GM18526 (cell line): ENCODE measurements around the gene LRTM2.

Experiments
- POLR2A ChIP-seq: IDR thresholded peaks from 3 replicates; pipeline ENCODE4 v1.6.1; 2011; ENCODE audit not compliant: insufficient read length; ENCODE audit errors: extremely low read depth

The LRTM2 gene

DNA sequence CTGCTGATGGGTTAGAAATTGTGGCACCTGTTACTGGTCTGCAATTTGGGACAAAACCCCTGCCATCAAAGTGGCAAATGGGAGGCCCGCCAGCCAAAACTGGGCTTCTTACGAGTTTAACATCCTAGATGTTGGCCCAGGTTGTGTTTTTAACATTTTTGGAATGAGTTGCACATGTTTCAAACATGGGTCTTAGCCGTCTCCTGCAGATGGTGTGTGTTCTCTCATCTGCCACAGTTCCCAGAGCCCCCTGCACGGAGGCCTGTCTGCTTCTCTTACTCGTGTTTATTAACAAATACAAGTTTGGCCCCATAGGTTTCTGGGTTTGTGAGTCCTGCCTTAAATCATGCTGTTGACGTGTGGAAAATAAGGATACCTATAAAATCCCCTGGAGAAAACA, 51.6 kb downstream of the LRTM2 start:
- TF ChIP-seq POLR2A = no peak

GRCh38 chr12:1872448-1872847, 52.1 kb downstream of the LRTM2 start:
- TF ChIP-seq POLR2A = no peak

- TF ChIP-seq POLR2A = no peak
These were observed 53.5 kb downstream of the LRTM2 start for GRCh38 chr12:1873531-1874510.

- no peak for TF ChIP-seq POLR2A
These were observed 55.2 kb downstream of the LRTM2 start for GRCh38 chr12:1875608-1876007.

DNA sequence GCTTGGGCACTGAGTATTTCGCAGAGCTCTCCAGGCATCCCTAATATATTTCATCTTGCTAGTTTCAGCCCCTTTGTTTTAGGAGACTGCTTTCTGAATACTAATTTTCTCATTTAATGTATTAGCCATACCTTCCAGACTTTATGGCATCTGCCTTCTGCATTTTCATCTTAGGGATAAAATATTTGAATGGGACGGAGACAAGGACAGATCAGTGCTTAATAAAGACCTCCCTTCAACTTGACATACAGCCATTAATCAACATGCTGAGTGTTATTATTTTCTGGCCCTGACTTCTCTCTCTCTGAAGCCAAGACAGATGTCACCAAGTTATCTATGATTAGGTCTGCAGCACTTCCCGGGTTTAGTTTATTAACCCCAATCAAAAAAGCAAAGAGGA, 55.7 kb downstream of the LRTM2 start:
- no peak for TF ChIP-seq POLR2A

DNA sequence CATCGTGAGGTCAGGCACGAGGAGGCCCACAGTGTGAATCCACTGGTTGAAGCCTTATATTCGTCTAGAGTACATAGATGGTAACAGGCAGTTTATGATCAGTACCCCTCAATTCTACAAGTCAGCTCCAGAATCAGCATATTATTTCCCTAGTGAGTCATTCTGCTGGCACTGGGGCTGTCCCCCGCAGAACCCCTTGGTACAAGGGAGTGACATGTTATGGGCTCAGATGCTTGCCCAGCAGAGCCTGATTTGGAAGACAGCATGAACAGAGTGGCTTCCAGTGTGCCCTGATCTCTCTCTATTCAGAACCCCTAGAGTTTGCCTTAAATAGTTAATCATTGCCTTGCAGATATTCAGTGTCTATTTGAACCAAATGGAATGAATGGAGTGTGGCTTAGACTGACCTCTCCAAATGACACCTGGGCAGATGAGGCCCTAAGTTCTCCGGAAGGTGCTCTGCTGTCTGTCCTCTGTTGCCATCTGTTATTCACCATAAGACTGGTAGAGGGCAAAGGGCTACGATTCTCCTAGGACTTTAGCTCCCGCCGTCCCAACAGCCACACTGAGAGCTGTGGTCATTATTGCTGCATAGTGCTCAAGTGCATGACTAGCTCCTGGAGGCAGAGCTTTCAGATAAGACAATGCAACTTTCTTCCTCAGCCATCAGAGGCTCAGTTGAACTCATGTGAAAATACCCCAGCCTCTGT, 57.0 kb downstream of the LRTM2 start:
- TF ChIP-seq POLR2A = no peak

GRCh38 chr12:1878214-1878613, 57.8 kb downstream of the LRTM2 start:
- TF ChIP-seq POLR2A = no peak

GRCh38 chr12:1878695-1879094, 58.3 kb downstream of the LRTM2 start:
- no peak for TF ChIP-seq POLR2A

- TF ChIP-seq POLR2A = no peak
These were observed 59.3 kb downstream of the LRTM2 start for GRCh38 chr12:1879633-1880032.

GRCh38 chr12:1880153-1880845, 59.9 kb downstream of the LRTM2 start:
- TF ChIP-seq POLR2A = no peak

DNA sequence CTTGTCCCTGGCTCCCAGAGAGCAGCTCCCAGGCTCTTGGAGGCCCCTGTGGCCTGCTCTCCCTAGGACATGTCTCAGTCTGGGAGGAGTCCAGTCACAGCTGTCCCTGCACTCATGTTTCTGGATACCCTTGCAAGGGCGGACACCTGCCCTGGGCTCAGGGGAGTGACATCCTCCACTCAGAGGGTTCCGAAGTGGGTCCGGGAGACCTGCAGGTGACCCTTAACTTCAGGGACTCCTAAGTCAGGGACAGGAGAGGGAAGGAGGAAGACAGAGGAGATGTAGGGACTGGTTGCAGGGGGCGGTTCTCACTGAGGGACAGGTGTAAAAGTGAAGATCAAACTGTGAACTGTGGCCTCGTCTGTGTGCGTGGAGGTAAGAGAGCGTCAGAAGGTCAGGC, 60.5 kb downstream of the LRTM2 start:
- TF ChIP-seq POLR2A = no peak

GRCh38 chr12:1881301-1881700, 60.9 kb downstream of the LRTM2 start:
- no peak for TF ChIP-seq POLR2A

GRCh38 chr12:1881936-1882335, 61.6 kb downstream of the LRTM2 start:
- no peak for TF ChIP-seq POLR2A

DNA sequence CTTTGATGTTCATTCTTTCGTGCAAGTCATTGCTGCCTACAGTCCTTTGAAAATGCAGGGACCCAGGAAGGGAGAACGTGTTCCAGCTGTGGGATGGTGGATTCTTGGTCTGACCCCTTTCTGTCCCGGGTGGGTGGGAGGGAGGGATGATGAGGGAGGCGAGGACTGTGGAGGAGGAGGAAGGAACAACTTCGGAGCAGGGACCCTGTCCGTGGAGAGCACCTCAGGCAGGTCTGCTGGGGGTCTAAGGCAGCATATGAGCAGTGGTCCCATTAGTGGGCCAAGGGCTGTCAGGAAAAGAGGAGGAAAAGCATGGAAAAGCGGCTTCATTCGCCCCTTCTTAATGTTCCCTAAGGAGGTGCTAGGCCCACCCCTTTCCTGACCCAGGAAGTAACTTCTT, 62.0 kb downstream of the LRTM2 start:
- TF ChIP-seq POLR2A = no peak

DNA sequence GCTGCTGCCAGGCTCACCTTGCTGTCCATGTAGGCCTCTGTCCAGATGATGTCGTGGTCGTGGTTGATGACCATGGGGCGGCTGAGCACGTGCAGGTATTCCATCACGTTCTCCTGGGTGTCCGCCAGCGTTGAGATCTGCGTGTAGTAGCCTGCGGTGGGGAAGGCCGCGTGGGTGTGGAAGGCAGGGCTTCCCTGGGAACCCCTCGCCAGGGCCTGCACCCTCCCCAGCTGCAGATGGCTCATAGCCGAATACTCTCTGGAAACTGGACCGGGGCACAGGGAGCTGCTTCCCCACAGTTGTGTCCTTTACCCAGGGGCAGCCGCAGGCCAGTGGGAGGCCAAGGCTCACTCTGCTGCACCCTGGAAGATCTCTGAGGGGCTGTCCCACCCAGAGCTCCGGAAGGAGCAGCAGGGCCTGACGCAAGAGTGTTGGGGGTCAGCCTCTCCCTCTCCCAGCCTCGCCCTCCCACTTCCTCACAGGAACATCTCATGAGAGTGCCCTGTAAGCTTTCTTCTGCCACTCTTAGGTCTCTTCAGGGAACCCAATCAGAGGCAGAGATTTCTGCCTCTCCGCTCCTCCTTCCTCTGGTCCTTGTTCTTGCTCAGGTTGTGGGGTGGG, 62.6 kb downstream of the LRTM2 start:
- no peak for TF ChIP-seq POLR2A
